GM21360 (cell line): ENCODE results near the gene CNTNAP2.
"Not testable (repeated sequence)": the region's sequence is repeated elsewhere in the genome, so short reads cannot be mapped to it uniquely, and the experiment has no call there.

ENCODE experiments used
- ATAC-seq: cut with Tn5 transposase; IDR thresholded peaks from one replicate; pipeline ENCODE4 v1.9.1; 2021; ENCODE audit warnings: mild to moderate bottlenecking, moderate library complexity; ENCODE audit not compliant: unreplicated experiment

CNTNAP2 gene

GRCh38 chr7:147068842-147069241 lies 952.2 kb downstream of the CNTNAP2 start:
- ATAC-seq: no peak

DNA sequence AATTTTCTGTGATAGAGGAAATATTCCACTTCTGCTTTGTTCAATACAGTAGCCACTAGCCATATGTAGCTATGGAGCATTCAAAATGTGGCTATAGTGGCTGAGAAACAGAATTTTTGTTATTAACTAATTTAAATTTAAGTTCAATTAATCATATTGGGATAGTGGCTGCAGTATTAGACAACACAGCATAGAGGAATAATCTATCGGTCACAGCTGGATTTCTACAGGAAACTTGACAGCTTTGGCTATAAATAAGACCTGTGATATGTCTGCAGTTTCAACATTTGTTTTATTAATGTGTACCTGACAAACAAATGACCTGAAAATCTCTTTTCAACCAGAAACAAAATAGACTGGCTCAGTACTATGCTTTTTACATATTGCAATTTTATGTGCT lies 953.2 kb downstream of the CNTNAP2 start:
- no peak for ATAC-seq

GRCh38 chr7:147070886-147071285 lies 954.3 kb downstream of the CNTNAP2 start:
- ATAC-seq: no peak

GRCh38 chr7:147071536-147071935 lies 954.9 kb downstream of the CNTNAP2 start:
- no peak for ATAC-seq

- ATAC-seq: no peak
Measured at GRCh38 chr7:147078312-147078711, 961.7 kb downstream of the CNTNAP2 start.

DNA sequence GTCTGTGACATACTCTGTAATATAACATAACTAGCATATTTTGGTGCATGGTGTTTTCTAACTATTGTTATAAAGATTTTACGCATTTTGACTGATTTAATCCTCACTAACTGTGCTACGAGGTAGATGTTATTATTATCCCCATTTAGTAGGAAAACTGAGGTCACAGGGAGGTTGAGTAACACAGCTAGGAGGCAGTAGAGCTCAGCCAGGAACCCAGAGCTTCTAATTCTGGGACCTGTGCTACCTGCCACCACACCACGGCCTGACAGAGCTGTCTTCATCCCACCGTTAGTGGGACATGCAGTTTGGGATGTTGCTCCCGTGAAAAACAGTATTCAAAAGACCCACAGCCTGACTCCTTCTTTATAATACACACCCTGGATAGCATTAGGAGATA lies 962.5 kb downstream of the CNTNAP2 start:
- no peak for ATAC-seq

DNA sequence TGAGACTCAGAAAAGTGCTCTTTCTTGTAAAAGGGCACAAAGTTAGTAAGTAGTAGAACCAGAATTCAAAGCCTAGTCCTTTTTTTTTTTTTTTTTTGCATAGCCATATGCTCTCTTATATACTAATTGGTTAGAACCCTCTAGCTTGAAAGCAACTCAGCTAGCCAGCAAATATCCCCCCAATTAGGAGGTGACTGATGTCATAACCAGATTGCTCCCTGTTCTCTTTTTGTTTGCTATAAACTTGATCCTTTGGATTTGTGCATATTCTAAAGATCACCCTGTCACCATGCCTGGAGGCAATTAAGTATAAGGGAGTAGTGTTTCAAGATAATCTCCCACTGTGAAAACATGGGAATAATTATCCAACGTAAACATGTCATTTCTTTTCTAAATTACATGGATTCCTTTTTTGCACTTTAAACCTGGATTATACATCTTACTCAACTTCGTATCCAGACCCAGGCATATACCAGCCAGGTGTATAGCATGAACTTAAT lies 963.4 kb downstream of the CNTNAP2 start:
- ATAC-seq: no peak

- ATAC-seq: no peak
Measured at GRCh38 chr7:147081117-147081516, 964.5 kb downstream of the CNTNAP2 start.

- ATAC-seq: no peak
Measured at GRCh38 chr7:147089051-147089461, 972.5 kb downstream of the CNTNAP2 start.

GRCh38 chr7:147089608-147090007 lies 973.0 kb downstream of the CNTNAP2 start:
- no peak for ATAC-seq

- no peak for ATAC-seq
Measured at GRCh38 chr7:147096629-147097028, 980.0 kb downstream of the CNTNAP2 start.

GRCh38 chr7:147103224-147103623 lies 986.6 kb downstream of the CNTNAP2 start:
- ATAC-seq: no peak

- ATAC-seq: no peak
Measured at GRCh38 chr7:147106746-147107145, 990.1 kb downstream of the CNTNAP2 start.

- ATAC-seq: not testable (repeated sequence)
Measured at GRCh38 chr7:147114525-147114924, 997.9 kb downstream of the CNTNAP2 start.

GRCh38 chr7:147136352-147136751 lies 1019.8 kb downstream of the CNTNAP2 start:
- no peak for ATAC-seq

- no peak for ATAC-seq
Measured at GRCh38 chr7:147145194-147145593, 1028.6 kb downstream of the CNTNAP2 start.

- no peak for ATAC-seq
Measured at GRCh38 chr7:147146169-147146568, 1029.6 kb downstream of the CNTNAP2 start.

GRCh38 chr7:147151661-147152060 lies 1035.1 kb downstream of the CNTNAP2 start:
- ATAC-seq: no peak

DNA sequence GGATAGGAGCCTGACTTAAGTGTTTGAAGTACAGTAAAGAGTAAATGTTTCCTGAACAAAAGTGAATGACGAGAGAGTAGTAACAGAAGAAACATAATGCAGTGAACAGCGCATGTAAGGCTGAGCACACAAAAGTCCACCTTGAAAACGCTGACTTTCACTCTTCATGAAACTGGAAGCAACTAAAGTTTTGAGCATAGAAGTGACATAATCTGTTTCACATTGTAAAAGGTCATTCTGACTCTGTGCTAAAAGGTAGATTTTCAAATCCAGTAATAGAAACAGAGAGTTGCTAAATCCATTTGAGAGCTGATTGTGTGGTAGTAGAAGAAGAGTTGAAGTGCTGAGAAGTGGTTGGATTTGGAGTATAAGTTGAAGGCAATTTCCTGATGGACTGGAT lies 1037.0 kb downstream of the CNTNAP2 start:
- peak; percentile 75 for ATAC-seq

DNA sequence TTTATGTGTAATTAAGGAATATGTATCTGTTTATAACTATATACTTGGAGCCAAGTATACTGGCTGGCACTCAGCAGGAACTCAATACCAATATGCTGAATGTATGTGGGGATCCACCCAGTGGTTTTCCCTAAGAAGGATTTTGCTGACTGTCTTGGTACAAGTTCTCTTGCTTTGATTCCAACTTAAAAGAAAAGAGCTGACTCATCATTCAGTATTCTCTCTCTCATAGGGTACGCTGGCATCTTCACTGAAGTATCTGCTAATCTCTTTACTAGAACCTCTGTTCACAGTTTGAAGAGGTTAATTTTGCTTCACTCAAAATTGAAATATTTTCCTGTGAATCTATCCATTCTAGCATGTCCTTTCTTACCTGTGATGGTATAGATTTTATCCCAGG lies 1044.8 kb downstream of the CNTNAP2 start:
- no peak for ATAC-seq

GRCh38 chr7:147170341-147171012 lies 1053.9 kb downstream of the CNTNAP2 start:
- ATAC-seq: no peak

DNA sequence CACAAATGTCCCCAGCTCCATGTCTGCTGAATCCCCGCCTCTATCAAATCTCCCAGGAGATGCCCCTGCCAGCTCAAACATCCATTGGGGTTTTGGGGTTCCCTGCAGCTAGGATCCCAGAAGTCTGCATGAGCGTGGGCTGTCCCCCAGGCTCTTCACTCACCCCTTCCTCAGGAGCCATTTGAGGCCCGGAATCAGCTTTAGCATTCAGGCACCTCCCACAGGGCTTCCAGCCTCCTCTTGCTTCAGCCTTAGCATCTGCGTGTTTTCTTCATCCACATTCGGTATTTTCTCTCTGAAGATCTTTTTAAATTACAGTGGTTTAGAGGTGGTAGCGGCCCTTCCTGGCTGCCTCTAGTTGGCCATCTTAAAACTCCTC lies 1054.4 kb downstream of the CNTNAP2 start:
- no peak for ATAC-seq

DNA sequence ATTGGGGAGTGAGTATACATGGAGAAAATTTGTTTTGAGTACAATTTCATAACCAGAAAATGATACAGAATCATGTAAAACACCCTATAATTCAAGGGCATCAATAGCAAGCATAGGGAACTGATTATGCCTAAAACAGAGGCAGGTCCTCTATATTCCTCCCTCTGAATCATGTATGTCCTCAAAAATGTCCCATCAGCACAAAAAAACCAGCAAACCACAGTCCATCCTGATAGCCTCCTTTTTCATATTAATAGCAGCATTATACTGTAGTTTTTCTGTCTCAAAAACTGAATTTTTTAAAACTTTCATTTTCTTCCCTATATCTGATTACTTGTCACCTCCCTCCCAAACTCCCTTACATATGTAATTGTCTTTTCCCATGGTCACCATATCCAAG lies 1057.3 kb downstream of the CNTNAP2 start:
- ATAC-seq: no peak
